ENCODE measurements around the gene MUC5B.
"Not testable (repeated sequence)": the region's sequence is repeated elsewhere in the genome, so short reads cannot be mapped to it uniquely, and the experiment has no call there.

The MUC5B gene

DNA sequence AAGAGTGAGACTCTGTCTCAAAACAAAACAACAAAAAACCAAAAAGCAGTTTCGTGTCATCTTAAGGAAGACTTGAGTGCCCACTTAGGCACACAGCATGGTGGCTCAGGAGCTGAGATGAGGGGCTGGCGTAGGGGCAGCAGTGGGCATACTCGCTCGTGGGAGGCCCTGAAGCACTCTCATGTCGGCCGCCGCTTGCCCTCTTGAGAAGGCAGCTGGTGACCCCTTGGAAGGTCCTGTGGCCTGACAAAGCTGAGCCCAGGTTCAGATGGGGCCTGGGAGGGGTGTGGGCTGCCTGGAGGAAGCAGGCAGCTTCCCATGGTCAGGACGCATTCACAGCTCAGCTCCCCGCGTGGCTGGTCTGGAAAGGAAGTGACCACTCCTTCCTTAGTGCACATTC is 15.0 kb downstream of the MUC5B start:
- TF ChIP-seq, protein P1, sequence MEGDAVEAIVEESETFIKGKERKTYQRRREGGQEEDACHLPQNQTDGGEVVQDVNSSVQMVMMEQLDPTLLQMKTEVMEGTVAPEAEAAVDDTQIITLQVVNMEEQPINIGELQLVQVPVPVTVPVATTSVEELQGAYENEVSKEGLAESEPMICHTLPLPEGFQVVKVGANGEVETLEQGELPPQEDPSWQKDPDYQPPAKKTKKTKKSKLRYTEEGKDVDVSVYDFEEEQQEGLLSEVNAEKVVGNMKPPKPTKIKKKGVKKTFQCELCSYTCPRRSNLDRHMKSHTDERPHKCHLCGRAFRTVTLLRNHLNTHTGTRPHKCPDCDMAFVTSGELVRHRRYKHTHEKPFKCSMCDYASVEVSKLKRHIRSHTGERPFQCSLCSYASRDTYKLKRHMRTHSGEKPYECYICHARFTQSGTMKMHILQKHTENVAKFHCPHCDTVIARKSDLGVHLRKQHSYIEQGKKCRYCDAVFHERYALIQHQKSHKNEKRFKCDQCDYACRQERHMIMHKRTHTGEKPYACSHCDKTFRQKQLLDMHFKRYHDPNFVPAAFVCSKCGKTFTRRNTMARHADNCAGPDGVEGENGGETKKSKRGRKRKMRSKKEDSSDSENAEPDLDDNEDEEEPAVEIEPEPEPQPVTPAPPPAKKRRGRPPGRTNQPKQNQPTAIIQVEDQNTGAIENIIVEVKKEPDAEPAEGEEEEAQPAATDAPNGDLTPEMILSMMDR (IDR thresholded peaks at IDR 0.05; ENCODE audit: low read depth, low read length) = no peak
- in situ Hi-C loops (cut with HindIII; ENCODE audit: low sequenced_read_pairs) = no loop called here
- DNase-seq (ENCODE audit: low read depth, low spot score) = no peak
- H3K4me3 ChIP-seq (ENCODE audit: low read depth, low read length) = no peak overlapping the region

DNA sequence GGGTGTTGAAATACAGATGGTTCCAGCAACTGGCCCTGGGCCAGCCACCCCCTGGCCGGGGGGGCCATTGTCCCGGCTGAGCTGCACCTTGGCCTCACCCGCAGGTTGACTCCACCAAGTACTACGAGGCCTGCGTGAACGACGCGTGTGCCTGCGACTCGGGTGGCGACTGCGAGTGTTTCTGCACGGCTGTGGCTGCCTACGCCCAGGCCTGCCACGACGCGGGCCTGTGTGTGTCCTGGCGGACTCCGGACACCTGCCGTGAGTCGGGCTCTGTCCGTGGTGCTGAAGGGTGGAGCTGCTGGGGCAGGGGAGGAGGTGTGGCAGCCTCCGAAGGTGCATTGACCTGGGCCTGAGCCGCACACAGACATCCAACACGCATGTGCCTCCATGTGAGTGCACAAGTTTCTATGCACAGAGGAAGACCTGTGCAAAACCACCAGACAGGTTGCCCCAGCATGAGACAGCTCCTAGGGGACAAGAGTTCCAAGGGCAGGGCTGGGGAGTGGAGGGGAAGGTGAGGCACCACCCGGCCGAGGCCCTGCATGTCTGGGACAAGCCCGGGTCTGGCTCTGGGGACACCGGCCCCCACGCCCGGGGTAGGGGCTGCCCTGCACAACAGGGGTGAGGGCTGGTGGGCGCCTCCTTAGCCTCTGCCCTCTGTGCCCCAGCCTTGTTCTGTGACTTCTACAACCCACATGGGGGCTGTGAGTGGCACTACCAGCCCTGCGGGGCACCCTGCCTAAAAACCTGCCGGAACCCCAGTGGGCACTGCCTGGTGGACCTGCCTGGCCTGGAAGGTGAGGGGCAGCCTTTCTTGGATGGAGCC is 16.1 kb downstream of the MUC5B start:
- in situ Hi-C loops (cut with HindIII; ENCODE audit: low sequenced_read_pairs) = no loop called here
- H3K4me3 ChIP-seq (ENCODE audit: low read depth, low read length) = no peak overlapping the region
- DNase-seq (ENCODE audit: low read depth, low spot score) = no peak
- TF ChIP-seq, protein P1 (IDR thresholded peaks at IDR 0.05; ENCODE audit: low read depth, low read length) = no peak

DNA sequence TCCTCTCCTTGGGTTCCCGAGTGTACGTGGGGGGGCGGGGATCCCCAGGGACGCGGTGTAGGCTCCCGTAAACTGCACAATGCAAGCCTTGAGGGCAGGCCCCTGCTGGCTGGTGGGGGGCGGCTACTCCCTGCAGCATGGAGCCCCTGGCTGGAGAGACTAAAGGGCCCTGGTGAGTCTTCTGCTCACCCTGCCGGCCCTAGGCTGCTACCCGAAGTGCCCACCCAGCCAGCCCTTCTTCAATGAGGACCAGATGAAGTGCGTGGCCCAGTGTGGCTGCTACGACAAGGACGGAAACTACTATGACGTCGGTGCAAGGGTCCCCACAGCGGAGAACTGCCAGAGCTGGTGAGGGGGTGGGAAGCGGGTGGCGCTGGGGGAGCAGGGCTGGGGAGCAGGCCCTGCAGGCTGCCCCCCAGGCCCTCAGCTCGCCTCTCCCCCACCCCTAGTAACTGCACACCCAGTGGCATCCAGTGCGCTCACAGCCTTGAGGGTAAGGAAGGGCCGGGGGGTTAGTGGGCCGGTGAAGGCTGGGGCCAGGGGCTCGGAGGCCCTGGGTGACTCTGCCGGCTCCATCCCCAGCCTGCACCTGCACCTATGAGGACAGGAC is 16.8 kb downstream of the MUC5B start:
- DNase-seq (ENCODE audit: low read depth, low spot score) = no peak
- TF ChIP-seq, protein P1 (IDR thresholded peaks at IDR 0.05; ENCODE audit: low read depth, low read length) = no peak
- in situ Hi-C loops (cut with HindIII; ENCODE audit: low sequenced_read_pairs) = no loop called here
- H3K4me3 ChIP-seq (ENCODE audit: low read depth, low read length) = no peak overlapping the region

DNA sequence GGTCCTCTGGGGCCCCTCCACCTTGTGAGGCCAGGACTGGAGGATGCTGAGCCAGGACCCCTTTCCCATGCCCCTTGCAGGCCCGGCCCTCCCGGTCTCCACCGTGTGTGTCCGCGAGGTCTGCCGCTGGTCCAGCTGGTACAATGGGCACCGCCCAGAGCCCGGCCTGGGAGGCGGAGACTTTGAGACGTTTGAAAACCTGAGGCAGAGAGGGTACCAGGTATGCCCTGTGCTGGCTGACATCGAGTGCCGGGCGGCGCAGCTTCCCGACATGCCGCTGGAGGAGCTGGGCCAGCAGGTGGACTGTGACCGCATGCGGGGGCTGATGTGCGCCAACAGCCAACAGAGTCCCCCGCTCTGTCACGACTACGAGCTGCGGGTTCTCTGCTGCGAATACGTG is 17.9 kb downstream of the MUC5B start:
- TF ChIP-seq, protein P1 (IDR thresholded peaks at IDR 0.05; ENCODE audit: low read depth, low read length) = no peak
- in situ Hi-C loops (cut with HindIII; ENCODE audit: low sequenced_read_pairs) = no loop called here
- H3K4me3 ChIP-seq (ENCODE audit: low read depth, low read length) = no peak overlapping the region
- no peak for DNase-seq (ENCODE audit: low read depth, low spot score)

DNA sequence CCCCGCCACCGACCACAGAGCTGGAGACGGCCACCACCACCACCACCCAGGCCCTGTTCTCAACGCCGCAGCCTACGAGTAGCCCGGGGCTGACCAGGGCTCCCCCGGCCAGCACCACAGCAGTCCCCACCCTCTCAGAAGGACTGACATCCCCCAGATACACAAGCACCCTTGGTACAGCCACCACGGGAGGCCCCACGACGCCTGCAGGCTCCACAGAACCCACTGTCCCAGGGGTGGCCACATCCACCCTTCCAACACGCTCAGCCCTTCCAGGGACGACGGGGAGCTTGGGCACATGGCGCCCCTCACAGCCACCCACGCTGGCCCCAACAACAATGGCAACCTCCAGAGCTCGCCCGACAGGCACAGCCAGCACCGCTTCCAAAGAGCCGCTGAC is 18.8 kb downstream of the MUC5B start:
- TF ChIP-seq, protein P1 (IDR thresholded peaks at IDR 0.05; ENCODE audit: low read depth, low read length) = no peak
- in situ Hi-C loops (cut with HindIII; ENCODE audit: low sequenced_read_pairs) = no loop called here
- no peak overlapping the region for H3K4me3 ChIP-seq (ENCODE audit: low read depth, low read length)
- DNase-seq (ENCODE audit: low read depth, low spot score) = no peak

DNA sequence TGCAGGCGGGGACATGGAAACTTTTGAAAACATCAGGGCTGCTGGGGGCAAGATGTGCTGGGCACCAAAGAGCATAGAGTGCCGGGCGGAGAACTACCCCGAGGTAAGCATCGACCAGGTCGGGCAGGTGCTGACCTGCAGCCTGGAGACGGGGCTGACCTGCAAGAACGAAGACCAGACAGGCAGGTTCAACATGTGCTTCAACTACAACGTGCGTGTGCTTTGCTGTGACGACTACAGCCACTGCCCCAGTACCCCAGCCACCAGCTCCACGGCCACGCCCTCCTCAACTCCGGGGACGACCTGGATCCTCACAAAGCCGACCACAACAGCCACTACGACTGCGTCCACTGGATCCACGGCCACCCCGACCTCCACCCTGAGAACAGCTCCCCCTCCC is 19.4 kb downstream of the MUC5B start:
- in situ Hi-C loops (cut with HindIII; ENCODE audit: low sequenced_read_pairs) = no loop called here
- DNase-seq (ENCODE audit: low read depth, low spot score) = no peak
- H3K4me3 ChIP-seq (ENCODE audit: low read depth, low read length) = no peak overlapping the region
- TF ChIP-seq, protein P1 (IDR thresholded peaks at IDR 0.05; ENCODE audit: low read depth, low read length) = no peak

DNA sequence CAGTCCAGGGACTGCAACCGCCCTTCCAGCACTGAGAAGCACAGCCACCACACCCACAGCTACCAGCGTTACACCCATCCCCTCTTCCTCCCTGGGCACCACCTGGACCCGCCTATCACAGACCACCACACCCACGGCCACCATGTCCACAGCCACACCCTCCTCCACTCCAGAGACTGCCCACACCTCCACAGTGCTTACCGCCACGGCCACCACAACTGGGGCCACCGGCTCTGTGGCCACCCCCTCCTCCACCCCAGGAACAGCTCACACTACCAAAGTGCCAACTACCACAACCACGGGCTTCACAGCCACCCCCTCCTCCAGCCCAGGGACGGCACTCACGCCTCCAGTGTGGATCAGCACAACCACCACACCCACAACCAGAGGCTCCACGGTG is 19.9 kb downstream of the MUC5B start:
- H3K4me3 ChIP-seq (ENCODE audit: low read depth, low read length); DNase-seq (ENCODE audit: low read depth, low spot score); in situ Hi-C loops (cut with HindIII; ENCODE audit: low sequenced_read_pairs): not testable (repeated sequence)

DNA sequence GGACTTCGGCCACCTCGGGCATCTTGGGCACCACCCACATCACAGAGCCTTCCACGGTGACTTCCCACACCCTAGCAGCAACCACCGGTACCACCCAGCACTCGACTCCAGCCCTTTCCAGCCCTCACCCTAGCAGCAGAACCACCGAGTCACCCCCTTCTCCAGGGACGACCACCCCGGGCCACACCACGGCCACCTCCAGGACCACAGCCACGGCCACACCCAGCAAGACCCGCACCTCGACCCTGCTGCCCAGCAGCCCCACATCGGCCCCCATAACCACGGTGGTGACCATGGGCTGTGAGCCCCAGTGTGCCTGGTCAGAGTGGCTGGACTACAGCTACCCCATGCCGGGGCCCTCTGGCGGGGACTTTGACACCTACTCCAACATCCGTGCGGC is 20.7 kb downstream of the MUC5B start:
- DNase-seq (ENCODE audit: low read depth, low spot score); in situ Hi-C loops (cut with HindIII; ENCODE audit: low sequenced_read_pairs); H3K4me3 ChIP-seq (ENCODE audit: low read depth, low read length): not testable (repeated sequence)

DNA sequence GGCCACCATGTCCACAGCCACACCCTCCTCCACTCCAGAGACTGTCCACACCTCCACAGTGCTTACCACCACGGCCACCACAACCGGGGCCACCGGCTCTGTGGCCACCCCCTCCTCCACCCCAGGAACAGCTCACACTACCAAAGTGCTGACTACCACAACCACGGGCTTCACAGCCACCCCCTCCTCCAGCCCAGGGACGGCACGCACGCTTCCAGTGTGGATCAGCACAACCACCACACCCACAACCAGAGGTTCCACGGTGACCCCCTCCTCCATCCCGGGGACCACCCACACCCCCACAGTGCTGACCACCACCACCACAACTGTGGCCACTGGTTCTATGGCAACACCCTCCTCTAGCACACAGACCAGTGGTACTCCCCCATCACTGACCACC is 21.7 kb downstream of the MUC5B start:
- in situ Hi-C loops (cut with HindIII; ENCODE audit: low sequenced_read_pairs); H3K4me3 ChIP-seq (ENCODE audit: low read depth, low read length); DNase-seq (ENCODE audit: low read depth, low spot score): not testable (repeated sequence)

DNA sequence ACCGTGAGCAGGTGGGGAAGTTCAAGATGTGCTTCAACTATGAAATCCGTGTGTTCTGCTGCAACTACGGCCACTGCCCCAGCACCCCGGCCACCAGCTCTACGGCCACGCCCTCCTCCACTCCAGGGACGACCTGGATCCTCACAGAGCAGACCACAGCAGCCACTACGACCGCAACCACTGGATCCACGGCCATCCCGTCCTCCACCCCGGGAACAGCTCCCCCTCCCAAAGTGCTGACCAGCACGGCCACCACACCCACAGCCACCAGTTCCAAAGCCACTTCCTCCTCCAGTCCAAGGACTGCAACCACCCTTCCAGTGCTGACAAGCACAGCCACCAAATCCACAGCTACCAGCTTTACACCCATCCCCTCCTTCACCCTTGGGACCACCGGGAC is 22.9 kb downstream of the MUC5B start:
- DNase-seq (ENCODE audit: low read depth, low spot score); in situ Hi-C loops (cut with HindIII; ENCODE audit: low sequenced_read_pairs); H3K4me3 ChIP-seq (ENCODE audit: low read depth, low read length): not testable (repeated sequence)
